Gastrocnemius medialis (tissue), 4 donors: Measurements from ENCODE around the gene CXorf49.
"Not testable (repeated sequence)": the region's sequence is repeated elsewhere in the genome, so short reads cannot be mapped to it uniquely, and the experiment has no call there.

ENCODE experiments used
- CTCF ChIP-seq, 5 experiments: fragments of 450-650 bp in 3 of 5; fragments of 200-600 bp in 2 of 5; sonication (generic) in 2 of 5; IDR thresholded peaks in 4 of 5; conservative IDR thresholded peaks in 1 of 5; 1 replicate in 4 of 5; 2 replicates in 1 of 5; pipeline ENCODE4 v1.5.1; 2016 to 2019; ENCODE audit warnings: antibody characterized with exemption in 5 of 5, mild to moderate bottlenecking in 3 of 5, moderate library complexity in 3 of 5
- POLR2A ChIP-seq, 2 donors: fragments of 450-650 bp; IDR thresholded peaks; one replicate each; pipeline ENCODE4 v1.6.1; 2017; ENCODE audit warnings: antibody characterized with exemption in 2 of 2, mild to moderate bottlenecking in 2 of 2, moderate library complexity in 2 of 2

DNA sequence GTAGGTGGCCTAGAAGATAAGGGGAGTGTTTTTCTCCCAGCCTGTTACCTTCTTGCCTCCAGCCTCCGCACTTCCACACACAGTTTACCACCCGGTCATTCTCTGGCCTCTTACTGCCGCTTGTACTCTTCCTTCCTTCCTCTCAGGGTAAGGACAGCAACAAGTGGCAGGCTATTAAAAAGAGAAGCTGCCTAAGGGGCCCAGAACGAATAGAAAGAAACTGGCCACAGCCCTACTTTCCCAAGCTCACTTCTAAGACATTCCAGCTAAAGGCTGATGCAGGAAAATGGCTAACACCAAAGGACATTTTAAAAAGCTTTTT is 19.1 kb downstream of the CXorf49 start:
- TF ChIP-seq CTCF (IDR thresholded peaks at IDR 0.05 in 4 of 5, conservative IDR thresholded peaks at IDR 0.05 in 1 of 5); POLR2A (IDR thresholded peaks at IDR 0.05): not testable (repeated sequence)
